ENCODE measurements around the gene DICER1. TPM values are rescaled to one million over a fixed set of nuclear protein-coding genes. Genes with fewer than 3 reads are reported as not detected.

The DICER1 gene
- total and polyA plus RNA-seq, 2 experiments from 2014 or later, result 21.4 to 59.2 TPM

DNA sequence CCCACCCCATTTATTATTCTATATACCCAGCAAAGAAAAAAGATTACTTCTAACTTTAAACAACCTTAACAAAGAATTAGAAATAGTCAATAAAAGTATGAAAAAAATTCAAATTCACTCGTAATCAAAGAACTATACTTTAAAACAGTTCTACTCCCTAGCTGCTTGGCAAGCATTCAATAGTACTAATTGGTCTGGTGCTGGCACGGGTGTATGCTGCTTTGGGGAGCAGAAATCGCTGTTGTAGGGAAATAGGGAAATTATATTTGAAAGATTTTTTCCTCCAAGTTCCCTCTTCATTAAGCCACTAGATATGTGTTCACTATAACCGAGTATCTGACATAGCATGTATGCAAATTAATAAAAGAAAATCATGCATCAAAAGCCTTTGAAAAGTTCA, 65.7 kb downstream of the DICER1 start:
- Mint-ChIP-seq H3K9me3 (no peaks in the 10 kb centered on the region), H3K4me3 (no peak overlapping the region), H3K27ac (no peak overlapping the region), H3K27me3 (ENCODE audit: insufficient read depth, low read depth, poor library complexity) (peaks cover 2% of the 10 kb centered on the region), H3K4me1 (peaks cover 25% of the 10 kb centered on the region), H3K36me3 (ENCODE audit: low read depth) (peaks cover 66% of the 10 kb centered on the region)
- TF ChIP-seq CREB1 (CRISPR knock-in tag; IDR thresholded peaks at IDR 0.05; ENCODE audit: low read depth) (no peak), POLR2AphosphoS5 (IDR thresholded peaks at IDR 0.05; ENCODE audit: low read depth) (no peak), STAT1 (IDR thresholded peaks at IDR 0.05; ENCODE audit: unreplicated experiment) (no peak), JUNB (IDR thresholded peaks at IDR 0.05; ENCODE audit: unreplicated experiment) (no peak), NANOG (IDR thresholded peaks at IDR 0.05; ENCODE audit: borderline replicate concordance) (no peak), ZNF114 (CRISPR knock-in tag; IDR thresholded peaks at IDR 0.05) (no peak), EZH2 (IDR thresholded peaks at IDR 0.05; ENCODE audit: low read depth, unreplicated experiment) (no peak), ZNF331 (CRISPR knock-in tag; IDR thresholded peaks at IDR 0.05; ENCODE audit: low read depth) (no peak), EZH2phosphoT487 (IDR thresholded peaks at IDR 0.05; ENCODE audit: unreplicated experiment) (no peak)
- TF ChIP-seq, protein P1, sequence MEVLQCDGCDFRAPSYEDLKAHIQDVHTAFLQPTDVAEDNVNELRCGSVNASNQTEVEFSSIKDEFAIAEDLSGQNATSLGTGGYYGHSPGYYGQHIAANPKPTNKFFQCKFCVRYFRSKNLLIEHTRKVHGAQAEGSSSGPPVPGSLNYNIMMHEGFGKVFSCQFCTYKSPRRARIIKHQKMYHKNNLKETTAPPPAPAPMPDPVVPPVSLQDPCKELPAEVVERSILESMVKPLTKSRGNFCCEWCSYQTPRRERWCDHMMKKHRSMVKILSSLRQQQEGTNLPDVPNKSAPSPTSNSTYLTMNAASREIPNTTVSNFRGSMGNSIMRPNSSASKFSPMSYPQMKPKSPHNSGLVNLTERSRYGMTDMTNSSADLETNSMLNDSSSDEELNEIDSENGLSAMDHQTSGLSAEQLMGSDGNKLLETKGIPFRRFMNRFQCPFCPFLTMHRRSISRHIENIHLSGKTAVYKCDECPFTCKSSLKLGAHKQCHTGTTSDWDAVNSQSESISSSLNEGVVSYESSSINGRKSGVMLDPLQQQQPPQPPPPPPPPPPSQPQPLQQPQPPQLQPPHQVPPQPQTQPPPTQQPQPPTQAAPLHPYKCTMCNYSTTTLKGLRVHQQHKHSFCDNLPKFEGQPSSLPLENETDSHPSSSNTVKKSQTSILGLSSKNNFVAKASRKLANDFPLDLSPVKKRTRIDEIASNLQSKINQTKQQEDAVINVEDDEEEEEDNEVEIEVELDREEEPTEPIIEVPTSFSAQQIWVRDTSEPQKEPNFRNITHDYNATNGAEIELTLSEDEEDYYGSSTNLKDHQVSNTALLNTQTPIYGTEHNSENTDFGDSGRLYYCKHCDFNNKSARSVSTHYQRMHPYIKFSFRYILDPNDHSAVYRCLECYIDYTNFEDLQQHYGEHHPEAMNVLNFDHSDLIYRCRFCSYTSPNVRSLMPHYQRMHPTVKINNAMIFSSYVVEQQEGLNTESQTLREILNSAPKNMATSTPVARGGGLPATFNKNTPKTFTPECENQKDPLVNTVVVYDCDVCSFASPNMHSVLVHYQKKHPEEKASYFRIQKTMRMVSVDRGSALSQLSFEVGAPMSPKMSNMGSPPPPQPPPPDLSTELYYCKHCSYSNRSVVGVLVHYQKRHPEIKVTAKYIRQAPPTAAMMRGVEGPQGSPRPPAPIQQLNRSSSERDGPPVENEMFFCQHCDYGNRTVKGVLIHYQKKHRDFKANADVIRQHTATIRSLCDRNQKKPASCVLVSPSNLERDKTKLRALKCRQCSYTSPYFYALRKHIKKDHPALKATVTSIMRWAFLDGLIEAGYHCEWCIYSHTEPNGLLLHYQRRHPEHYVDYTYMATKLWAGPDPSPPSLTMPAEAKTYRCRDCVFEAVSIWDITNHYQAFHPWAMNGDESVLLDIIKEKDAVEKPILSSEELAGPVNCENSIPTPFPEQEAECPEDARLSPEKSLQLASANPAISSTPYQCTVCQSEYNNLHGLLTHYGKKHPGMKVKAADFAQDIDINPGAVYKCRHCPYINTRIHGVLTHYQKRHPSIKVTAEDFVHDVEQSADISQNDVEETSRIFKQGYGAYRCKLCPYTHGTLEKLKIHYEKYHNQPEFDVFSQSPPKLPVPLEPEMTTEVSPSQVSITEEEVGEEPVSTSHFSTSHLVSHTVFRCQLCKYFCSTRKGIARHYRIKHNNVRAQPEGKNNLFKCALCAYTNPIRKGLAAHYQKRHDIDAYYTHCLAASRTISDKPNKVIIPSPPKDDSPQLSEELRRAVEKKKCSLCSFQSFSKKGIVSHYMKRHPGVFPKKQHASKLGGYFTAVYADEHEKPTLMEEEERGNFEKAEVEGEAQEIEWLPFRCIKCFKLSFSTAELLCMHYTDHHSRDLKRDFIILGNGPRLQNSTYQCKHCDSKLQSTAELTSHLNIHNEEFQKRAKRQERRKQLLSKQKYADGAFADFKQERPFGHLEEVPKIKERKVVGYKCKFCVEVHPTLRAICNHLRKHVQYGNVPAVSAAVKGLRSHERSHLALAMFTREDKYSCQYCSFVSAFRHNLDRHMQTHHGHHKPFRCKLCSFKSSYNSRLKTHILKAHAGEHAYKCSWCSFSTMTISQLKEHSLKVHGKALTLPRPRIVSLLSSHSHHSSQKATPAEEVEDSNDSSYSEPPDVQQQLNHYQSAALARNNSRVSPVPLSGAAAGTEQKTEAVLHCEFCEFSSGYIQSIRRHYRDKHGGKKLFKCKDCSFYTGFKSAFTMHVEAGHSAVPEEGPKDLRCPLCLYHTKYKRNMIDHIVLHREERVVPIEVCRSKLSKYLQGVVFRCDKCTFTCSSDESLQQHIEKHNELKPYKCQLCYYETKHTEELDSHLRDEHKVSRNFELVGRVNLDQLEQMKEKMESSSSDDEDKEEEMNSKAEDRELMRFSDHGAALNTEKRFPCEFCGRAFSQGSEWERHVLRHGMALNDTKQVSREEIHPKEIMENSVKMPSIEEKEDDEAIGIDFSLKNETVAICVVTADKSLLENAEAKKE (CRISPR knock-in tag; IDR thresholded peaks at IDR 0.05), result no peak
- TF ChIP-seq, protein P2, sequence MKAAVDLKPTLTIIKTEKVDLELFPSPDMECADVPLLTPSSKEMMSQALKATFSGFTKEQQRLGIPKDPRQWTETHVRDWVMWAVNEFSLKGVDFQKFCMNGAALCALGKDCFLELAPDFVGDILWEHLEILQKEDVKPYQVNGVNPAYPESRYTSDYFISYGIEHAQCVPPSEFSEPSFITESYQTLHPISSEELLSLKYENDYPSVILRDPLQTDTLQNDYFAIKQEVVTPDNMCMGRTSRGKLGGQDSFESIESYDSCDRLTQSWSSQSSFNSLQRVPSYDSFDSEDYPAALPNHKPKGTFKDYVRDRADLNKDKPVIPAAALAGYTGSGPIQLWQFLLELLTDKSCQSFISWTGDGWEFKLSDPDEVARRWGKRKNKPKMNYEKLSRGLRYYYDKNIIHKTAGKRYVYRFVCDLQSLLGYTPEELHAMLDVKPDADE (IDR thresholded peaks at IDR 0.05), result no peak
- TF ChIP-seq, protein P3, sequence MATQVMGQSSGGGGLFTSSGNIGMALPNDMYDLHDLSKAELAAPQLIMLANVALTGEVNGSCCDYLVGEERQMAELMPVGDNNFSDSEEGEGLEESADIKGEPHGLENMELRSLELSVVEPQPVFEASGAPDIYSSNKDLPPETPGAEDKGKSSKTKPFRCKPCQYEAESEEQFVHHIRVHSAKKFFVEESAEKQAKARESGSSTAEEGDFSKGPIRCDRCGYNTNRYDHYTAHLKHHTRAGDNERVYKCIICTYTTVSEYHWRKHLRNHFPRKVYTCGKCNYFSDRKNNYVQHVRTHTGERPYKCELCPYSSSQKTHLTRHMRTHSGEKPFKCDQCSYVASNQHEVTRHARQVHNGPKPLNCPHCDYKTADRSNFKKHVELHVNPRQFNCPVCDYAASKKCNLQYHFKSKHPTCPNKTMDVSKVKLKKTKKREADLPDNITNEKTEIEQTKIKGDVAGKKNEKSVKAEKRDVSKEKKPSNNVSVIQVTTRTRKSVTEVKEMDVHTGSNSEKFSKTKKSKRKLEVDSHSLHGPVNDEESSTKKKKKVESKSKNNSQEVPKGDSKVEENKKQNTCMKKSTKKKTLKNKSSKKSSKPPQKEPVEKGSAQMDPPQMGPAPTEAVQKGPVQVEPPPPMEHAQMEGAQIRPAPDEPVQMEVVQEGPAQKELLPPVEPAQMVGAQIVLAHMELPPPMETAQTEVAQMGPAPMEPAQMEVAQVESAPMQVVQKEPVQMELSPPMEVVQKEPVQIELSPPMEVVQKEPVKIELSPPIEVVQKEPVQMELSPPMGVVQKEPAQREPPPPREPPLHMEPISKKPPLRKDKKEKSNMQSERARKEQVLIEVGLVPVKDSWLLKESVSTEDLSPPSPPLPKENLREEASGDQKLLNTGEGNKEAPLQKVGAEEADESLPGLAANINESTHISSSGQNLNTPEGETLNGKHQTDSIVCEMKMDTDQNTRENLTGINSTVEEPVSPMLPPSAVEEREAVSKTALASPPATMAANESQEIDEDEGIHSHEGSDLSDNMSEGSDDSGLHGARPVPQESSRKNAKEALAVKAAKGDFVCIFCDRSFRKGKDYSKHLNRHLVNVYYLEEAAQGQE (IDR thresholded peaks at IDR 0.05; ENCODE audit: unreplicated experiment), result no peak
- TF ChIP-seq, protein P4, sequence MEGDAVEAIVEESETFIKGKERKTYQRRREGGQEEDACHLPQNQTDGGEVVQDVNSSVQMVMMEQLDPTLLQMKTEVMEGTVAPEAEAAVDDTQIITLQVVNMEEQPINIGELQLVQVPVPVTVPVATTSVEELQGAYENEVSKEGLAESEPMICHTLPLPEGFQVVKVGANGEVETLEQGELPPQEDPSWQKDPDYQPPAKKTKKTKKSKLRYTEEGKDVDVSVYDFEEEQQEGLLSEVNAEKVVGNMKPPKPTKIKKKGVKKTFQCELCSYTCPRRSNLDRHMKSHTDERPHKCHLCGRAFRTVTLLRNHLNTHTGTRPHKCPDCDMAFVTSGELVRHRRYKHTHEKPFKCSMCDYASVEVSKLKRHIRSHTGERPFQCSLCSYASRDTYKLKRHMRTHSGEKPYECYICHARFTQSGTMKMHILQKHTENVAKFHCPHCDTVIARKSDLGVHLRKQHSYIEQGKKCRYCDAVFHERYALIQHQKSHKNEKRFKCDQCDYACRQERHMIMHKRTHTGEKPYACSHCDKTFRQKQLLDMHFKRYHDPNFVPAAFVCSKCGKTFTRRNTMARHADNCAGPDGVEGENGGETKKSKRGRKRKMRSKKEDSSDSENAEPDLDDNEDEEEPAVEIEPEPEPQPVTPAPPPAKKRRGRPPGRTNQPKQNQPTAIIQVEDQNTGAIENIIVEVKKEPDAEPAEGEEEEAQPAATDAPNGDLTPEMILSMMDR (conservative IDR thresholded peaks at IDR 0.05; ENCODE audit: low read depth in 2 of 2), result no peak
- Histone ChIP-seq H3F3A (replicated peaks; ENCODE audit: low read depth) (no peaks in the 10 kb centered on the region), H3K4me1 (ENCODE audit: insufficient read depth) (peaks cover 5% of the 10 kb centered on the region; the same call in 1 of the 2 replicates), H4K20me1 (replicated peaks; ENCODE audit: insufficient read depth) (no peaks in the 10 kb centered on the region), H3K9me2 (ENCODE audit: insufficient read depth) (no peaks in the 10 kb centered on the region), H3K4me2 (no peak overlapping the region), H3K27ac (ENCODE audit: low read depth) (no peak overlapping the region), H2AFZ (no peak overlapping the region), H3K79me2 (replicated peaks; ENCODE audit: insufficient read depth) (peaks cover 6% of the 10 kb centered on the region; the same call in 1 of the 2 replicates), H3K27me3 (ENCODE audit: insufficient read depth) (no peaks in the 10 kb centered on the region), H3K36me3 (ENCODE audit: insufficient read depth) (peaks cover 3% of the 10 kb centered on the region; the same call in 1 of the 2 replicates), H3K4me3 (no peak overlapping the region)
- DNase-seq (ENCODE audit: low spot score) (no peak), ATAC-seq (no peak)
